Caco-2 (cell line): ENCODE data around the gene RAB5A. TPM values are rescaled to one million over a fixed set of nuclear protein-coding genes. Genes with fewer than 3 reads are reported as not detected.
"Not testable (repeated sequence)": the region's sequence is repeated elsewhere in the genome, so short reads cannot be mapped to it uniquely, and the experiment has no call there.

Source experiments
- BruUV-seq: library from RNA; stranded (reverse); fragments of 400-500 nt; replicated peaks from 2 replicates; lab custom pipeline; 2021; lab: Mats Ljungman, UMichigan
- CTCF ChIA-PET: fragments of 300-600 bp; sonication (Branson Sonifier 250); formaldehyde crosslinking; loops from one replicate; lab custom pipeline; 2022; ENCODE audit warnings: antibody characterized with exemption; lab: Charles Lee
- POLR2A ChIA-PET: fragments of 300-600 bp; sonication (Branson Sonifier 250); formaldehyde crosslinking; loops from one replicate; lab custom pipeline; 2022; ENCODE audit warnings: antibody characterized with exemption; lab: Charles Lee
- DNase-seq, 2 experiments: peaks; one replicate each; pipeline versions ENCODE4 v3.0.0 to v3.0.0-alpha.2; 2020 to 2022
- H3K27me3 ChIP-seq: replicated peaks from 2 replicates; pipeline ENCODE4 v1.6.0; 2011; ENCODE audit warnings: low read length; ENCODE audit not compliant: control insufficient read depth, insufficient read depth
- H3K36me3 ChIP-seq: 2 replicates; pipeline ENCODE4 v1.5.1; 2011; ENCODE audit warnings: low read length; ENCODE audit not compliant: control insufficient read depth, insufficient read depth
- H3K4me1 ChIP-seq: fragments of 250-450 bp; sonication (Bioruptor Pico); 2 replicates; pipeline ENCODE4 v1.5.1; 2020; ENCODE audit warnings: mild to moderate bottlenecking
- H3K4me3 ChIP-seq: 2 replicates; pipeline ENCODE4 v1.5.1; 2011; ENCODE audit warnings: low read depth, mild to moderate bottlenecking, control low read depth, low read length
- H3K9me3 ChIP-seq: fragments of 250-450 bp; sonication (Bioruptor Pico); 2 replicates; pipeline ENCODE4 v1.5.1; 2020; ENCODE audit warnings: mild to moderate bottlenecking, moderate library complexity
- H3K27ac Mint-ChIP-seq: one replicate; pipeline ENCODE4 v1.8.0; 2022; ENCODE audit warnings: mixed read lengths; ENCODE audit not compliant: unreplicated experiment
- H3K27me3 Mint-ChIP-seq: one replicate; pipeline ENCODE4 v1.8.0; 2022; ENCODE audit warnings: mixed read lengths; ENCODE audit not compliant: insufficient read depth, unreplicated experiment
- H3K36me3 Mint-ChIP-seq: one replicate; pipeline ENCODE4 v1.8.0; 2022; ENCODE audit warnings: mild to moderate bottlenecking, mixed read lengths; ENCODE audit not compliant: insufficient read depth, unreplicated experiment
- H3K4me1 Mint-ChIP-seq: one replicate; pipeline ENCODE4 v1.8.0; 2022; ENCODE audit warnings: low read depth, mixed read lengths; ENCODE audit not compliant: unreplicated experiment
- H3K4me3 Mint-ChIP-seq: one replicate; pipeline ENCODE4 v1.8.0; 2022; ENCODE audit warnings: mild to moderate bottlenecking, moderate library complexity, mixed read lengths; ENCODE audit not compliant: unreplicated experiment
- H3K9me3 Mint-ChIP-seq: one replicate; pipeline ENCODE4 v1.8.0; 2022; ENCODE audit warnings: mixed read lengths; ENCODE audit not compliant: unreplicated experiment
- intact Hi-C: fragments of 100-400 bp; cut with micrococcal nuclease; formaldehyde crosslinking; loops from one replicate; pipeline ENCODE4 v1.10.0; 2022; ENCODE audit not compliant: unreplicated experiment
- total RNA-seq: library from RNA; stranded (reverse); gene quantifications from 2 replicates; pipeline ENCODE4 v1.2.3, GENCODE V29; 2022
- TF ChIP-seq, protein P1 (sequence below), 2 experiments: fragments of 200-600 bp in 1 of 2; IDR thresholded peaks; 1 replicate in 1 of 2; 2 replicates in 1 of 2; pipeline versions ENCODE4 v1.5.1 to v1.8.0; 2011 to 2022; ENCODE audit warnings: antibody characterized with exemption in 1 of 2, control low read depth in 1 of 2, inconsistent platforms in 1 of 2, low read depth in 1 of 2, low read length in 1 of 2, mild to moderate bottlenecking in 1 of 2, moderate library complexity in 1 of 2; ENCODE audit not compliant: insufficient read depth in 1 of 2, severe bottlenecking in 1 of 2, unreplicated experiment in 1 of 2

RAB5A gene
- total RNA-seq, 1 experiment from 2014 or later, result 69.5 TPM

DNA sequence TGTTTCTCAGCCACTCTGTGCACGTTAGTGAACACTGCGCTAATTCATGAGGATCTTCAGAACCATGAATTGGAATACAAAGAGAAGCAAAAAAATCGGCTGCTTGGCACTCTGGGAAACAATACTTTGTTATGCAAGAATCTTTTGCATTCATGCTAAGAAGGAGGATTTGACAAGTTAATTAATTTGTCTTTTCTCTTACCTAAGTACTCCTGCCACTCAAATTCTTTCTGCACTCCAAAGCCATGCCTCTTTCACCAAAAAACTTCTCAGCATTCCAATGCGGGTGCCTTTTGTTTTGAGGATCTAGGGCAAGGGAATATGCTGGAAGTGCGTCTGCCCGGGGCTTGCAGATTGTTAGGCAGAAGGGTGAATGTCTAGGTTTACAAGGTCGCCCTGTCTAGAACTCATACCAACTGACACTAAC lies 82.0 kb downstream of the RAB5A start:
- no peaks in the 10 kb centered on the region for H3K9me3 ChIP-seq
- no peak overlapping the region for H3K4me3 ChIP-seq
- POLR2A ChIA-PET, result no interaction called here
- DNase-seq, result no peak
- H3K9me3 Mint-ChIP-seq, result no peaks in the 10 kb centered on the region
- no peaks in the 10 kb centered on the region for H3K36me3 Mint-ChIP-seq
- no peaks in the 10 kb centered on the region for H3K36me3 ChIP-seq
- intact Hi-C loops, result no loop called here
- no peak overlapping the region for H3K4me3 Mint-ChIP-seq
- no TSS peak for BruUV-seq
- H3K27me3 Mint-ChIP-seq, result no peaks in the 10 kb centered on the region
- TF ChIP-seq, protein P1, sequence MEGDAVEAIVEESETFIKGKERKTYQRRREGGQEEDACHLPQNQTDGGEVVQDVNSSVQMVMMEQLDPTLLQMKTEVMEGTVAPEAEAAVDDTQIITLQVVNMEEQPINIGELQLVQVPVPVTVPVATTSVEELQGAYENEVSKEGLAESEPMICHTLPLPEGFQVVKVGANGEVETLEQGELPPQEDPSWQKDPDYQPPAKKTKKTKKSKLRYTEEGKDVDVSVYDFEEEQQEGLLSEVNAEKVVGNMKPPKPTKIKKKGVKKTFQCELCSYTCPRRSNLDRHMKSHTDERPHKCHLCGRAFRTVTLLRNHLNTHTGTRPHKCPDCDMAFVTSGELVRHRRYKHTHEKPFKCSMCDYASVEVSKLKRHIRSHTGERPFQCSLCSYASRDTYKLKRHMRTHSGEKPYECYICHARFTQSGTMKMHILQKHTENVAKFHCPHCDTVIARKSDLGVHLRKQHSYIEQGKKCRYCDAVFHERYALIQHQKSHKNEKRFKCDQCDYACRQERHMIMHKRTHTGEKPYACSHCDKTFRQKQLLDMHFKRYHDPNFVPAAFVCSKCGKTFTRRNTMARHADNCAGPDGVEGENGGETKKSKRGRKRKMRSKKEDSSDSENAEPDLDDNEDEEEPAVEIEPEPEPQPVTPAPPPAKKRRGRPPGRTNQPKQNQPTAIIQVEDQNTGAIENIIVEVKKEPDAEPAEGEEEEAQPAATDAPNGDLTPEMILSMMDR (IDR thresholded peaks at IDR 0.05; ENCODE audit: insufficient read depth in 1 of 2, low read depth in 1 of 2, low read length in 1 of 2, severe bottlenecking in 1 of 2, unreplicated experiment in 1 of 2), result no peak
- no peak overlapping the region for H3K27ac Mint-ChIP-seq
- CTCF ChIA-PET, result no interaction called here
- no peaks in the 10 kb centered on the region for H3K4me1 Mint-ChIP-seq
- no peaks in the 10 kb centered on the region for H3K27me3 ChIP-seq
- H3K4me1 ChIP-seq, result no peaks in the 10 kb centered on the region

DNA sequence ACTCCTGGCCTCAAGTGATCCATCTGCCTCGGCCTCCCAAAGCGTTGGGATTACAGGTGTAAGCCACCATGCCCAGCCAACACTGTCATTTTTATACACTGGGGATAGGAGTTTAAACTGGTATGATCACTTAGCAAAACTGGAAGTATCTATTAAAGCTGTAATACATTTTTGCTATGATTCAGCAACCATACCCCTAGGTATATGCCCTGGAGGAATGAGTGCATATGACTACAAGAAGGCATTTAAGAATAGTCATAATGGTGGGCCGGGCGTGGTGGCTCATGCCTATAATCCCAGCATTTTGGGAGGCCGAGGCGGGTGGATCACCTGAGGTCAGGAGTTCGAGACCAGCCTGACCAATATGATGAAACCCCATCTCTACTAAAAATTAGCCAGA lies 85.0 kb downstream of the RAB5A start:
- BruUV-seq, POLR2A ChIA-PET, H3K4me3 Mint-ChIP-seq, H3K36me3 Mint-ChIP-seq, DNase-seq, H3K9me3 Mint-ChIP-seq, H3K4me1 ChIP-seq, H3K27me3 ChIP-seq, H3K9me3 ChIP-seq, H3K27ac Mint-ChIP-seq, H3K4me3 ChIP-seq, intact Hi-C loops, H3K4me1 Mint-ChIP-seq, H3K27me3 Mint-ChIP-seq, H3K36me3 ChIP-seq, CTCF ChIA-PET: not testable (repeated sequence)

Other genes starting within 250 kb of the RAB5A start
- gene EFHB, start 12.9 kb upstream of the RAB5A start, total RNA-seq, result 0.39 and 1.4 TPM in 2 replicates
- not detected in 2 replicates for gene PP2D1, start 65.2 kb downstream of the RAB5A start, total RNA-seq
- gene KAT2B, start 93.3 kb downstream of the RAB5A start, total RNA-seq, result 8.1 and 9.8 TPM in 2 replicates
- 24.2 and 27.2 TPM in 2 replicates for gene SGO1, start 239.1 kb downstream of the RAB5A start, total RNA-seq